ENCODE measurements around the gene MESP2. TPM values are rescaled to one million over a fixed set of nuclear protein-coding genes. Genes with fewer than 3 reads are reported as not detected.

The MESP2 gene
- polyA plus RNA-seq, 1 of the 3 experiments (the other 2 are of a cell fraction), result 0.31 TPM

- no peak overlapping the region for H2AFZ ChIP-seq (ENCODE audit: low read depth)
- WGBS (ENCODE audit: low lambda C conversion rate), result 94% methylated on average over 7 of the region's 7 CpGs
- H3K4me1 ChIP-seq (ENCODE audit: control insufficient read depth in 1 of 2, insufficient read depth in 2 of 2, low read depth in 1 of 2, low read length in 1 of 2), result peaks cover 0 to 12% of the 10 kb centered on the region in 2 experiments; a peak in 1 of 4 replicates
- no peak overlapping the region for H3K27ac ChIP-seq (ENCODE audit: low read depth in 2 of 2, low read length in 1 of 2)
- H3K4me2 ChIP-seq, result no peak overlapping the region
- DNase-seq, result no peak
- H3K4me3 ChIP-seq (ENCODE audit: low read depth in 2 of 2, low read length in 1 of 2), result no peak overlapping the region
- H3K27me3 ChIP-seq (ENCODE audit: insufficient read depth), result no peaks in the 10 kb centered on the region
- H3K9me2 ChIP-seq, result no peaks in the 10 kb centered on the region
- ChIA-PET CTCF (interaction anchor here (1.0 to 7.2 kb wide), 7 partner anchors 8 to 145 kb away, joined by 3 to 55 read pairs (median 7); partner anchors contain the start of gene AP3S2), POLR2A (no interaction called here)
- H3K9ac ChIP-seq, result no peak overlapping the region
- H3K79me2 ChIP-seq (ENCODE audit: insufficient read depth), result no peaks in the 10 kb centered on the region
- H3K9me3 ChIP-seq, result no peaks in the 10 kb centered on the region
- H4K20me1 ChIP-seq (ENCODE audit: insufficient read depth), result no peaks in the 10 kb centered on the region
- H3F3A ChIP-seq (replicated peaks; ENCODE audit: insufficient read depth), result peaks cover 2% of the 10 kb centered on the region
- H3K36me3 ChIP-seq (replicated peaks in 1 of 2; ENCODE audit: control insufficient read depth in 1 of 2, insufficient read depth in 2 of 2, low read length in 1 of 2), result no peaks in the 10 kb centered on the region
- TF ChIP-seq TCF12 (IDR thresholded peaks at IDR 0.05) (no peak), PBX3 (IDR thresholded peaks at IDR 0.05) (no peak), ELF1 (IDR thresholded peaks at IDR 0.05) (no peak), GABPA (IDR thresholded peaks at IDR 0.05; ENCODE audit: low read depth) (no peak), EP300 (IDR thresholded peaks at IDR 0.05; ENCODE audit: borderline replicate concordance in 1 of 2, low read depth in 1 of 2, low read length in 1 of 2) (no peak), CTCF (IDR thresholded peaks at IDR 0.05) (no peak), RCOR1 (IDR thresholded peaks at IDR 0.05; ENCODE audit: low read length) (no peak), POLR2AphosphoS5 (IDR thresholded peaks at IDR 0.05; ENCODE audit: low read depth, low read length) (no peak), SIN3A (IDR thresholded peaks at IDR 0.05; ENCODE audit: borderline replicate concordance, low read depth, low read length) (no peak), FOXM1 (IDR thresholded peaks at IDR 0.05; ENCODE audit: low read depth) (no peak), SMC3 (IDR thresholded peaks at IDR 0.05; ENCODE audit: low read depth, low read length) (no peak), CHD2 (IDR thresholded peaks at IDR 0.05; ENCODE audit: low read length, partially characterized antibody) (no peak), MEF2A (IDR thresholded peaks at IDR 0.05; ENCODE audit: borderline replicate concordance, low read depth) (no peak), FOXJ3 (CRISPR knock-in tag; IDR thresholded peaks at IDR 0.05) (no peak), GATA2 (CRISPR knock-in tag; IDR thresholded peaks at IDR 0.05) (no peak), RFX5 (IDR thresholded peaks at IDR 0.05; ENCODE audit: low read length) (no peak)
Measured at GRCh38 chr15:89749054-89749453, 27.1 kb upstream of the MESP2 start.

- no peak overlapping the region for H3K4me3 ChIP-seq (ENCODE audit: low read depth in 2 of 2, low read length in 1 of 2)
- peaks cover 2% of the 10 kb centered on the region for H3F3A ChIP-seq (replicated peaks; ENCODE audit: insufficient read depth)
- ChIA-PET POLR2A (no interaction called here), CTCF (interaction anchor here (1.0 to 7.2 kb wide), 7 partner anchors 9 to 144 kb away, joined by 3 to 55 read pairs (median 7); partner anchors contain the start of gene AP3S2)
- no peak overlapping the region for H3K4me2 ChIP-seq
- no peaks in the 10 kb centered on the region for H3K9me3 ChIP-seq
- no peak for DNase-seq
- no peaks in the 10 kb centered on the region for H3K36me3 ChIP-seq (replicated peaks in 1 of 2; ENCODE audit: control insufficient read depth in 1 of 2, insufficient read depth in 2 of 2, low read length in 1 of 2)
- peaks cover 0 to 12% of the 10 kb centered on the region in 2 experiments; a peak in 1 of 4 replicates for H3K4me1 ChIP-seq (ENCODE audit: control insufficient read depth in 1 of 2, insufficient read depth in 2 of 2, low read depth in 1 of 2, low read length in 1 of 2)
- 90% methylated on average over 4 of the region's 4 CpGs for WGBS (ENCODE audit: low lambda C conversion rate)
- H2AFZ ChIP-seq (ENCODE audit: low read depth), result no peak overlapping the region
- H3K9me2 ChIP-seq, result no peaks in the 10 kb centered on the region
- no peaks in the 10 kb centered on the region for H3K79me2 ChIP-seq (ENCODE audit: insufficient read depth)
- H3K9ac ChIP-seq, result no peak overlapping the region
- no peaks in the 10 kb centered on the region for H4K20me1 ChIP-seq (ENCODE audit: insufficient read depth)
- no peaks in the 10 kb centered on the region for H3K27me3 ChIP-seq (ENCODE audit: insufficient read depth)
- H3K27ac ChIP-seq (ENCODE audit: low read depth in 2 of 2, low read length in 1 of 2), result no peak overlapping the region
- TF ChIP-seq USF1 (IDR thresholded peaks at IDR 0.05; ENCODE audit: borderline replicate concordance, low read depth), result no peak
- no peak for TF ChIP-seq PBX3 (IDR thresholded peaks at IDR 0.05)
- no peak for TF ChIP-seq REST (IDR thresholded peaks at IDR 0.05; ENCODE audit: low read depth, low read length)
- TF ChIP-seq MAX (IDR thresholded peaks at IDR 0.05; ENCODE audit: low read depth), result no peak
Measured at GRCh38 chr15:89749526-89749925, 26.6 kb upstream of the MESP2 start.

Data from SK-N-SH (cell line).